ENCODE results near the gene CBY1.

The CBY1 gene

GRCh38 chr22:38681582-38682335 lies 25.3 kb downstream of the CBY1 start, which contains the start of gene TOMM22:
Gene TOMM22 (plus strand): TSS chr22:38681957. CDS start chr22:38681979, 22 bp downstream.
- H3K4me3 Mint-ChIP-seq, result peak within 1 kb of the TSS; percentile 93
- peaks cover 26% of the 10 kb centered on the region for H3K4me1 Mint-ChIP-seq
- CTCF ChIA-PET, result interaction anchor here (0.6 to 3.1 kb wide), 12 partner anchors 8 to 283 kb away, joined by 3 to 30 read pairs (median 4); partner anchors contain the start of gene GTPBP1
- DNase-seq, result peak; percentile 89
- no peaks in the 10 kb centered on the region for H3K9me3 Mint-ChIP-seq
- peaks cover 28% of the 10 kb centered on the region for H3K36me3 Mint-ChIP-seq
- peak within 1 kb of the TSS; percentile 93 for H3K27ac Mint-ChIP-seq
- peaks cover 6% of the 10 kb centered on the region for H3K27me3 Mint-ChIP-seq

- no peak for DNase-seq
- Mint-ChIP-seq H3K27me3 (no peaks in the 10 kb centered on the region), H3K27ac (no peak overlapping the region), H3K9me3 (no peaks in the 10 kb centered on the region), H3K36me3 (peaks cover 49% of the 10 kb centered on the region), H3K4me1 (peaks cover 26% of the 10 kb centered on the region), H3K4me3 (no peak overlapping the region)
- CTCF ChIA-PET, result no interaction called here
Observed at GRCh38 chr22:38684895-38685294, 28.5 kb downstream of the CBY1 start.

- H3K27me3 Mint-ChIP-seq, result no peaks in the 10 kb centered on the region
- no peak overlapping the region for H3K27ac Mint-ChIP-seq
- H3K4me3 Mint-ChIP-seq, result no peak overlapping the region
- H3K4me1 Mint-ChIP-seq, result peaks cover 26% of the 10 kb centered on the region
- DNase-seq, result no peak
- H3K9me3 Mint-ChIP-seq, result no peaks in the 10 kb centered on the region
- CTCF ChIA-PET, result no interaction called here
- H3K36me3 Mint-ChIP-seq, result peaks cover 51% of the 10 kb centered on the region
Observed at GRCh38 chr22:38685761-38686160, 29.3 kb downstream of the CBY1 start.

- H3K27me3 Mint-ChIP-seq, result no peaks in the 10 kb centered on the region
- DNase-seq, result no peak
- peaks cover 6% of the 10 kb centered on the region for H3K4me1 Mint-ChIP-seq
- CTCF ChIA-PET, result no interaction called here
- H3K27ac Mint-ChIP-seq, result no peak overlapping the region
- H3K9me3 Mint-ChIP-seq, result no peaks in the 10 kb centered on the region
- H3K36me3 Mint-ChIP-seq, result peaks cover 48% of the 10 kb centered on the region
- H3K4me3 Mint-ChIP-seq, result no peak overlapping the region
Observed at GRCh38 chr22:38689651-38690050, 33.2 kb downstream of the CBY1 start.

GRCh38 chr22:38694049-38694448 lies 37.6 kb downstream of the CBY1 start:
- Mint-ChIP-seq H3K4me1 (peaks cover 45% of the 10 kb centered on the region), H3K4me3 (no peak overlapping the region), H3K9me3 (no peaks in the 10 kb centered on the region), H3K36me3 (peaks cover 49% of the 10 kb centered on the region), H3K27me3 (no peaks in the 10 kb centered on the region), H3K27ac (no peak overlapping the region)
- CTCF ChIA-PET, result interaction anchor here (2.1 kb wide), 1 partner anchor 12 kb away, joined by 7 read pairs; the partner anchor contains the start of gene TOMM22
- no peak for DNase-seq

GRCh38 chr22:38694940-38695339 lies 38.5 kb downstream of the CBY1 start:
- H3K27ac Mint-ChIP-seq, result peak overlapping the region; percentile 1
- H3K4me1 Mint-ChIP-seq, result peaks cover 54% of the 10 kb centered on the region
- DNase-seq, result no peak
- no peaks in the 10 kb centered on the region for H3K27me3 Mint-ChIP-seq
- H3K4me3 Mint-ChIP-seq, result no peak overlapping the region
- H3K36me3 Mint-ChIP-seq, result peaks cover 50% of the 10 kb centered on the region
- CTCF ChIA-PET, result interaction anchor here (2.1 kb wide), 1 partner anchor 13 kb away, joined by 7 read pairs; the partner anchor contains the start of gene TOMM22
- H3K9me3 Mint-ChIP-seq, result no peaks in the 10 kb centered on the region

- peak; percentile 50 for DNase-seq
- H3K27ac Mint-ChIP-seq, result peak overlapping the region; percentile 93
- CTCF ChIA-PET, result interaction anchor here (1.7 to 4.7 kb wide), 2 partner anchors 10 to 14 kb away, joined by 4 to 30 read pairs; partner anchors contain the start of gene TOMM22
- H3K9me3 Mint-ChIP-seq, result no peaks in the 10 kb centered on the region
- H3K4me1 Mint-ChIP-seq, result peaks cover 62% of the 10 kb centered on the region
- peak overlapping the region; percentile 58 for H3K4me3 Mint-ChIP-seq
- peaks cover 9% of the 10 kb centered on the region for H3K27me3 Mint-ChIP-seq
- peaks cover 48% of the 10 kb centered on the region for H3K36me3 Mint-ChIP-seq
Observed at GRCh38 chr22:38696606-38697424, 40.4 kb downstream of the CBY1 start.

- Mint-ChIP-seq H3K9me3 (no peaks in the 10 kb centered on the region), H3K4me3 (peak overlapping the region; percentile 58), H3K27ac (peak overlapping the region; percentile 93), H3K4me1 (peaks cover 63% of the 10 kb centered on the region), H3K27me3 (peaks cover 9% of the 10 kb centered on the region), H3K36me3 (peaks cover 48% of the 10 kb centered on the region)
- DNase-seq, result no peak
- CTCF ChIA-PET, result interaction anchor here (1.7 to 4.7 kb wide), 2 partner anchors 9 to 15 kb away, joined by 4 to 30 read pairs; partner anchors contain the start of gene TOMM22
Observed at GRCh38 chr22:38697425-38698089, 41.1 kb downstream of the CBY1 start.

- Mint-ChIP-seq H3K4me3 (peak overlapping the region; percentile 81), H3K36me3 (peaks cover 41% of the 10 kb centered on the region), H3K4me1 (peaks cover 59% of the 10 kb centered on the region), H3K9me3 (no peaks in the 10 kb centered on the region), H3K27ac (peak overlapping the region; percentile 93), H3K27me3 (peaks cover 9% of the 10 kb centered on the region)
- no peak for DNase-seq
- CTCF ChIA-PET, result interaction anchor here (1.3 to 4.7 kb wide), 2 partner anchors 11 to 16 kb away, joined by 3 to 30 read pairs; partner anchors contain the start of gene TOMM22
Observed at GRCh38 chr22:38698407-38699094, 42.1 kb downstream of the CBY1 start.

GRCh38 chr22:38699143-38699542 lies 42.7 kb downstream of the CBY1 start:
- H3K4me1 Mint-ChIP-seq, result peaks cover 62% of the 10 kb centered on the region
- H3K9me3 Mint-ChIP-seq, result no peaks in the 10 kb centered on the region
- H3K36me3 Mint-ChIP-seq, result peaks cover 39% of the 10 kb centered on the region
- peaks cover 9% of the 10 kb centered on the region for H3K27me3 Mint-ChIP-seq
- H3K4me3 Mint-ChIP-seq, result peak overlapping the region; percentile 81
- CTCF ChIA-PET, result interaction anchor here (1.3 to 4.7 kb wide), 2 partner anchors 10 to 17 kb away, joined by 3 to 30 read pairs; partner anchors contain the start of gene TOMM22
- H3K27ac Mint-ChIP-seq, result peak overlapping the region; percentile 93
- DNase-seq, result no peak

GRCh38 chr22:38699784-38700183 lies 43.3 kb downstream of the CBY1 start:
- Mint-ChIP-seq H3K27ac (peak overlapping the region; percentile 93), H3K36me3 (peaks cover 35% of the 10 kb centered on the region), H3K4me3 (peak overlapping the region; percentile 81), H3K9me3 (no peaks in the 10 kb centered on the region), H3K4me1 (peaks cover 66% of the 10 kb centered on the region), H3K27me3 (peaks cover 9% of the 10 kb centered on the region)
- CTCF ChIA-PET, result interaction anchor here (1.3 to 4.7 kb wide), 2 partner anchors 9 to 17 kb away, joined by 3 to 30 read pairs; partner anchors contain the start of gene TOMM22
- DNase-seq, result no peak

- CTCF ChIA-PET, result interaction anchor here (4.7 kb wide), 1 partner anchor 18 kb away, joined by 30 read pairs; the partner anchor contains the start of gene TOMM22
- no peak for DNase-seq
- Mint-ChIP-seq H3K27me3 (peaks cover 9% of the 10 kb centered on the region), H3K27ac (peak overlapping the region; percentile 95), H3K9me3 (no peaks in the 10 kb centered on the region), H3K4me1 (peaks cover 66% of the 10 kb centered on the region), H3K36me3 (peaks cover 31% of the 10 kb centered on the region), H3K4me3 (peak overlapping the region; percentile 81)
Observed at GRCh38 chr22:38700270-38700788, 43.9 kb downstream of the CBY1 start.

Measured in activated naive CD4-positive, alpha-beta T cell treated with anti-CD3 and anti-CD28 coated beads, Interleukin-2, amount 10 ng/mL, durations not matched to agents 7 days and 5 days (primary cell).